Measurements from ENCODE around the gene SUCLG1.

SUCLG1 gene

DNA sequence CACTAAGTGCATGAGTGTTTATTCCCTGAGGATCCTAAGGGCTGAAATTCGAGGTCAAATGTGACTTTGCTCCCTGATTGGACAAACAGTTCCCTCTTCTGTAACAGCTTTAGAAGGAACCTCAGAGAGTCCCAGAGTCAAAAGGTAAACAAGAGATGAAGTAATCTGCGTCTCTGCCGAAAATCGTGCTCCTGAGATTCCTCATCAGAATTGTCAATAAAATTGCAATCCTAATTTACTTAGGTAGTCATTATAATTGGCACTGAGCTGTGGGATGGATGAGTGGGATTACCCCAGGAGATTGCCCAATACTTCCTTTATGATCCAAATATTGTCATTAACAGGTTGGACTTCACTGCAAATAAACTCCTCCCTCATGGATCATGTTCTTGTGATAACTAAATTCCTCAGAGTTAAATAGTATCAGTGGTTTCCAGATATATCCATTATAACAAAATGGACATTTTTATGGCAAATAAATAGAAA is 907 bp upstream of the SUCLG1 start:
- ChIA-PET CTCF (interaction anchor here (0.8 kb wide), 1 partner anchor 9 kb away, joined by 4 read pairs; no protein-coding TSS in a partner anchor), POLR2A (interaction anchor here (1.5 kb wide), 1 partner anchor 466 kb away, joined by 4 read pairs; no protein-coding TSS in a partner anchor)
- no peak for TF ChIP-seq ZNF18 (tag by site-specific recombination; IDR thresholded peaks at IDR 0.05)
- 0 out of 2 replicates have a peak, but pooled peaks have one; percentile 0 for TF ChIP-seq PRDM10 (tag by site-specific recombination; IDR thresholded peaks at IDR 0.05)
- TF ChIP-seq SCRT2 (tag by site-specific recombination; IDR thresholded peaks at IDR 0.05): peak; percentile 30; the same call in 1 of the 2 replicates
- Histone ChIP-seq H3K9me3 (ENCODE audit: control insufficient read depth, insufficient read depth, low read depth, low read length) (no peaks in the 10 kb centered on the region), H3K4me1 (ENCODE audit: control insufficient read depth, insufficient read depth, low read length) (peaks cover 3% of the 10 kb centered on the region), H3K36me3 (ENCODE audit: control insufficient read depth in 2 of 2, insufficient read depth in 1 of 2, low read length in 2 of 2) (no peaks in the 10 kb centered on the region), H3K4me3 (ENCODE audit: low read depth, low read length) (peak overlapping the region; percentile 93), H3K27ac (ENCODE audit: extremely low read depth, low read depth, low read length) (no peak overlapping the region)

DNA sequence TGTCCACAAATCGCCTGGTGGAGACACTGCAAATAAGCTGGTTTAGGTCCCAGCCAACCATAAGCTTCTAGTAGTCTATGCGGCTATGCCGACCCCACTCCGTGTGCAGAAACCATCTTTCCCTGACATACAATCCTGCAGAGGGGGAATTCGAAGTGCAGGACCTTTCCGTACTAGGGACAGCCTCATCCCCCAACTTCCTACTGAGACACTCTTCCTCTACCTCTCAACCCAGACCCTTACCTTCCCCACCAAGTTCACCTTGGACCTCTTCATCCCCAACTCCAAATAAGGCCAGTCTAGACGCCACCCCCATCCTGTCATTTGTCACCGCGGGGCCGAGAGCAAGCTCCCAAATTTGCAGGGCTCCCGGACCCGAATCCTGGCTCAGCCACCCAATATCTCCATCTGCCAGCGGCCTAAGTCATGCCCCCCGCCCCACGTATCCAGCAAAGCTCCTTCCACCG is 496 bp downstream of the SUCLG1 start:
- ChIA-PET POLR2A (interaction anchor here (1.5 kb wide), 1 partner anchor 467 kb away, joined by 4 read pairs; no protein-coding TSS in a partner anchor), CTCF (no interaction called here)
- Histone ChIP-seq H3K4me1 (ENCODE audit: control insufficient read depth, insufficient read depth, low read length) (peaks cover 3% of the 10 kb centered on the region), H3K9me3 (ENCODE audit: control insufficient read depth, insufficient read depth, low read depth, low read length) (no peaks in the 10 kb centered on the region), H3K36me3 (ENCODE audit: control insufficient read depth in 2 of 2, insufficient read depth in 1 of 2, low read length in 2 of 2) (peaks cover 0 to 8% of the 10 kb centered on the region in 2 experiments; a peak in 1 of 3 replicates), H3K27ac (ENCODE audit: extremely low read depth, low read depth, low read length) (peak overlapping the region; percentile 58; the same call in 1 of the 2 replicates), H3K4me3 (ENCODE audit: low read depth, low read length) (peak overlapping the region; percentile 93)
- TF ChIP-seq KLF10 (tag by site-specific recombination; IDR thresholded peaks at IDR 0.05) (no peak), ZBTB48 (tag by site-specific recombination; IDR thresholded peaks at IDR 0.05) (no peak), ZNF350 (tag by site-specific recombination; IDR thresholded peaks at IDR 0.05) (no peak), HOXA7 (CRISPR knock-in tag; IDR thresholded peaks at IDR 0.05; ENCODE audit: borderline replicate concordance) (no peak), ZBTB20 (tag by site-specific recombination; IDR thresholded peaks at IDR 0.05) (peak; percentile 45; the same call in 1 of the 2 replicates), WT1 (tag by site-specific recombination; IDR thresholded peaks at IDR 0.05) (no peak), ZNF366 (tag by site-specific recombination; conservative IDR thresholded peaks at IDR 0.05) (peak; percentile 44; the same call in 1 of the 2 replicates), ZNF600 (tag by site-specific recombination; IDR thresholded peaks at IDR 0.05) (0 out of 2 replicates have a peak, but pooled peaks have one; percentile 25), ZBTB11 (tag by site-specific recombination; conservative IDR thresholded peaks at IDR 0.05; ENCODE audit: low read depth) (peak; percentile 28; the same call in 1 of the 2 replicates), ZNF707 (tag by site-specific recombination; IDR thresholded peaks at IDR 0.05) (peak; percentile 81), ZNF514 (tag by site-specific recombination; IDR thresholded peaks at IDR 0.05) (no peak), PRDM10 (tag by site-specific recombination; IDR thresholded peaks at IDR 0.05) (peak; percentile 98), ZFP41 (tag by site-specific recombination; IDR thresholded peaks at IDR 0.05; ENCODE audit: borderline replicate concordance) (no peak)

All from HEK293 (cell line).